Urinary bladder (tissue), 4 donors: ENCODE measurements around the gene TMEM144. TPM values are rescaled to one million over a fixed set of nuclear protein-coding genes. Genes with fewer than 3 reads are reported as not detected.
"Not testable (repeated sequence)": the region's sequence is repeated elsewhere in the genome, so short reads cannot be mapped to it uniquely, and the experiment has no call there.

Source experiments
- DNase-seq: peaks from one replicate; pipeline ENCODE4 v3.0.0-alpha.2; 2015; ENCODE audit errors: extremely low spot score
- H3K27ac ChIP-seq: one replicate; pipeline ENCODE4 v1.5.1; 2013; ENCODE audit warnings: low read depth, mild to moderate bottlenecking, moderate library complexity
- H3K36me3 ChIP-seq: one replicate; pipeline ENCODE4 v1.6.1; 2013; ENCODE audit warnings: mild to moderate bottlenecking, moderate library complexity; ENCODE audit not compliant: insufficient read depth
- H3K4me1 ChIP-seq: one replicate; pipeline ENCODE4 v1.6.1; 2013; ENCODE audit warnings: mild to moderate bottlenecking, moderate library complexity; ENCODE audit not compliant: insufficient read depth
- H3K4me3 ChIP-seq: one replicate; pipeline ENCODE4 v1.5.1; 2013; ENCODE audit warnings: low read depth, low read length
- WGBS: extraction: QIAGEN DNeasy Blood & Tissue Kit; methylation state at CpG from one replicate; pipeline ENCODE4 v1.1.7; 2013; 5-methylcytosine and 5-hydroxymethylcytosine counted together
- polyA plus RNA-seq: library from polyadenylated mRNA; stranded (reverse); fragments of 200-250 nt; gene quantifications from one replicate; pipeline ENCODE4 v1.2.3, GENCODE V29; 2013
- total RNA-seq: library from RNA; depleted of rRNA; stranded (reverse); fragments of >200 nt; gene quantifications from one replicate; pipeline ENCODE4 v1.2.3, GENCODE V29; 2014
- donor health status: healthy with polysubstance abuse.
- donor health status: healthy.

Gene TMEM144
- total and polyA plus RNA-seq, 2 donors: 2.1 to 30.3 TPM

- Histone ChIP-seq H3K4me3 (no peak overlapping the region), H3K4me1 (no peaks in the 10 kb centered on the region), H3K27ac (no peak overlapping the region), H3K36me3 (no peaks in the 10 kb centered on the region)
- no peak for DNase-seq
These were observed 8.4 kb upstream of the TMEM144 start for GRCh38 chr4:158201876-158202275.

DNA sequence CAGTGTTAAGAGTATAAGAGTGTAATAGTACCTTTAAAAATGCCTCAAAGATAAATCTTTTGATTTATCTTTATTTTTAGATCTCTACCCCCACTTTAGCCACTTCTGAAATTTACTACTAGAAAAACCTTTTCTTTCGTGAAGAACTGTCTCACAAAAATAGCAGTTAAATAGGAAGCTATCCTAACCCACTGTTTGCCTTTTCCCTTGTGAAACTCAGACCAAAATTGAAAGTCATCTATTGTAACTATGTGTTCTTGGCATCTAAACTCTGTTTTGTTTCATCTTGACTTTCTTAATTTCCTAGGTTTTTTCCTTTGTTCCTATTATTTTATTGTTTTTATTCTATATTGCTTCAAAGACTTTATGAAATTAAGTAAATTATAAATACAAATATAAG, 7.8 kb upstream of the TMEM144 start:
- Histone ChIP-seq H3K4me1 (no peaks in the 10 kb centered on the region), H3K4me3 (no peak overlapping the region), H3K36me3 (no peaks in the 10 kb centered on the region), H3K27ac (no peak overlapping the region)
- DNase-seq: no peak
- 58% methylated on average over 1 of the region's 1 CpG for WGBS

DNA sequence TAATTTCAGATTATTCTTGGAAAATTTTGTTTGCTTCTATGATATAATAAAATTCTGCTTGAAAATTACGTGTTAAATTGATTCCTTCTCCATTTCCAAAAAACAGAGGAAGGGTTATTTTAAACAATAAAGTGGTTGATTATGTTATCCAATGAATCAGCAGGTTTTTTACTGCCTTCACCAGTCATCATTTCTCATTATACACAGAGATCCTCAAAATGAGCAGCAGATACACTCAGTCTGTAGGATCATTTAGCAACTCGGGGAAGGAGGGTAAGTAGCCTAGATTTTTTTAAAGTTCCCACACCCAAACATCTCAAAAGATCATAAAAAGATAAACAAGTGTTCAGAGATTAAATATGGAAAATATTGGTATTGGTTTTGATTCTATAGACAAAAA, 6.8 kb upstream of the TMEM144 start:
- DNase-seq: no peak
- WGBS: 79% methylated on average over 2 of the region's 2 CpGs
- no peaks in the 10 kb centered on the region for H3K36me3 ChIP-seq
- H3K4me1 ChIP-seq: no peaks in the 10 kb centered on the region
- no peak overlapping the region for H3K27ac ChIP-seq
- H3K4me3 ChIP-seq: no peak overlapping the region

- Histone ChIP-seq H3K36me3 (no peaks in the 10 kb centered on the region), H3K27ac (no peak overlapping the region), H3K4me3 (no peak overlapping the region), H3K4me1 (no peaks in the 10 kb centered on the region)
- DNase-seq: no peak
- WGBS: 97% methylated on average over 3 of the region's 3 CpGs
These were observed 6.4 kb upstream of the TMEM144 start for GRCh38 chr4:158203929-158204328.

DNA sequence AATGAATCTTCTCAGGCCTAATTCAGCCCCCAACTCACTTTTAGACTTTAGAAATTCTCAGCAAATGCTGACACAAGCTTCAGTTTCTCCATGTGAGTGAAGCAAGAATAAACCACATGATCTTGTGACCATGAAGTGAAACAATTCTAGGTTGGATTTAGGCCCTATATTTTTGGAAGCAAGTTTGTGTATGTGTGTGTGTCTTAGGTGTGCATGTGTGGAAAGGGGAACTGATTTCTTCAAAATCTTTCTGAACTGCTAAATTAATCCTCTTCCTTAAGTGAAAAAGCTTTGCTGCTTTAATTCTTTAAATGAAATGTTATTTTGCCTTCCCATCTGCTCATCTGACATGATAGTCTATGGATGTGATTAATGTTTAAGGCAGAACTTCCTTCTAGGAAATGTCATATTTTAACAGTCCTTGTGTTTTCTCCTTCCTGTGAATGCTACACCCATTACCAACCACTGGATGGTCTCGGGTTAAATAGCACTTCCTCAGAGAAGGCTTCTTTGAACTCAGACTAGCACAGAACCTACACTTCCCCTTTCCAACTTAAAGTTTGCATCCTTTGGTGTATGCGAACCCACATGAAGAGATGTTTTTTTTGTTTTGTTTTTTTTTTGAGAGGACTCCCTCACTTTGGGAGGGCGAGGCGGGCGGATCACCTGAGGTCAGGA, 1.2 kb upstream of the TMEM144 start:
- no peak for DNase-seq
- WGBS: 82% methylated on average over 5 of the region's 5 CpGs
- H3K4me1 ChIP-seq: no peaks in the 10 kb centered on the region
- no peak overlapping the region for H3K4me3 ChIP-seq
- peak overlapping the region; percentile 38 for H3K27ac ChIP-seq
- no peaks in the 10 kb centered on the region for H3K36me3 ChIP-seq

DNA sequence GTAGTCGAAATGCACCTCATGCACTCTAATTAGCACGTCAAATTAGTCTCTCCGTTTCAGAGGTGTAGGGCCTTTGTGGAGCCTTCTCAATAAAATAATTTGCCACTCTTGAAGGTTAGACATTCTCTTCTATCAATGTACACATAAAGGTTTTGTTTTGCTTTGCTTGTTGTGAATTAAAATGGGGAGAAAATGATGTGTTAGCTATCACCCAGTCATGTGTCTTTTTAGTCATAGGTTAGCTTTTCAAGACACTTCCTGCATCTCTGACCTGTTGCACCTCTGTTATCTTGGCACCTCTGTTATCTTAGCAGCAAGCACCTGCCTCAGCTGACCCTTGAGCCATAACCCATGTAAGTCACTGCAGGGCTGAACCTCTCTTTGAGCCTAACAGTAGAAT, 936 bp downstream of the TMEM144 start:
- no peak overlapping the region for H3K27ac ChIP-seq
- H3K4me3 ChIP-seq: no peak overlapping the region
- WGBS: 33% methylated on average over 3 of the region's 3 CpGs
- H3K4me1 ChIP-seq: no peaks in the 10 kb centered on the region
- no peak for DNase-seq
- H3K36me3 ChIP-seq: no peaks in the 10 kb centered on the region

- DNase-seq: no peak
- Histone ChIP-seq H3K4me3 (no peak overlapping the region), H3K36me3 (no peaks in the 10 kb centered on the region), H3K27ac (no peak overlapping the region), H3K4me1 (no peaks in the 10 kb centered on the region)
- WGBS: 86% methylated on average over 2 of the region's 2 CpGs
These were observed 3.2 kb downstream of the TMEM144 start for GRCh38 chr4:158213466-158213865.

DNA sequence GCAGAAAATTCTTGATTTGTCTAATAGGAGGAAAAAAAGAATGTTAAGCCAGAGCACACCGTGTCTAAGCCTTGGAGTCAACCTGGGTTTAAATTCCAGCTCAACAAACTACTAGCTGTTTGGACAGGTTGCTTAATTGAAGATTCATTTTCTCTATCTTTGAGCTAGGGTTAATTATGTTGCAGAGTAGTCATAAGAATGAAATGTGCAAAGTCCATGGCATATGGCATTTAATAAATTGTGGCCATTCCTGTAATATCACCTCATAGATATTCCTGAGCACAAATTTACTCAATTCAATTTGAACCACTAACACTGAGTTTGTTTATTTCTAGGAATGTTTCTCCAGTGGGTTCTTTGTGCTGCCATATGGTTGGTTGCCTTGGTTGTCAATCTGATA, 4.6 kb downstream of the TMEM144 start:
- Histone ChIP-seq H3K4me3 (no peak overlapping the region), H3K27ac (no peak overlapping the region), H3K36me3 (no peaks in the 10 kb centered on the region), H3K4me1 (no peaks in the 10 kb centered on the region)
- no peak for DNase-seq
- 87% methylated on average over 1 of the region's 1 CpG for WGBS

GRCh38 chr4:158217763-158218162, 7.5 kb downstream of the TMEM144 start:
- Histone ChIP-seq H3K36me3 (no peaks in the 10 kb centered on the region), H3K27ac (no peak overlapping the region), H3K4me1 (no peaks in the 10 kb centered on the region), H3K4me3 (no peak overlapping the region)
- DNase-seq: no peak
- WGBS: 55% methylated on average over 5 of the region's 5 CpGs

GRCh38 chr4:158219623-158220022, 9.3 kb downstream of the TMEM144 start:
- H3K4me3 ChIP-seq: no peak overlapping the region
- no peaks in the 10 kb centered on the region for H3K36me3 ChIP-seq
- H3K4me1 ChIP-seq: no peaks in the 10 kb centered on the region
- H3K27ac ChIP-seq: no peak overlapping the region
- DNase-seq: no peak
- 89% methylated on average over 1 of the region's 1 CpG for WGBS

- H3K4me1 ChIP-seq, DNase-seq, H3K27ac ChIP-seq, H3K36me3 ChIP-seq, H3K4me3 ChIP-seq: not testable (repeated sequence)
- 94% methylated on average over 4 of the region's 4 CpGs for WGBS
These were observed 14.0 kb downstream of the TMEM144 start for GRCh38 chr4:158224318-158224717.

DNA sequence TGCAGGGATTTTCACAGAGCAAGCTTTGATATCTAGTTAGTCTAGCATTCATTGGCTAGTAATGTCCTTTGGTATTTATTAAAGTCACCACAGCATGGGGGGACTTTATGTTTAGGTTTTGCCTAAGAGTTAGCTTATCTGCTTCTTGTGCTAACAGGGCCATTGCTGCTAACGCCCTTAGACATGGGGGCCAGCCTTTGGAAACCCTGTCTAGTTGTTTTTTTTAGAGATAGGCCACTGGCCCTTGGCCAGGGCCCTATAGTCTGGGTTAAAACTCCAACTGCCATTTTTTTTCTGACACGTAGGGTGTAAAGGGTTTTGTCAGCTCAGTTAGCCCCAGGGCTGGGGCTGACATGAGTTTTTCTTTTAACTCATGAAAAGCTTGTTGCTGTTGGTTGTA, 14.7 kb downstream of the TMEM144 start:
- 79% methylated on average over 2 of the region's 2 CpGs for WGBS
- not testable (repeated sequence) for DNase-seq, H3K27ac ChIP-seq, H3K4me1 ChIP-seq, H3K36me3 ChIP-seq, H3K4me3 ChIP-seq

DNA sequence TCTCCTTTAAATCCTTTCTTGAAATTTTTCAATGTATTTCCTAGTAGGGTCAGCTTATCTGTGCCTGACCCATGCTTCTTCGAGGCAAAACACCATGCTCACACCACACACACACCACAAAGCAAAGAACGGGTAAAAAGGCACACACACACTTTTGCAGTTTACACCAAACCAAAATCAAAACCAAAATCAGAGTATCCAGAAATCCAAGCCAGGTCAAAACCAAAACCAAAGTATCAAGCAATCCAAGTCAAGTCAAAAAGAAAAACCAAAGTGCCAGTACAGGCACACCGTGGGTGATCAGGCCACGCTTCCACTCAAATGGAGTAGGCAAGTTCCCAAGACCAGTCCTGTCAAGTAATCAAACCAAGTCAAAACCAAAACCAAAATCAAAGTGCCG, 17.6 kb downstream of the TMEM144 start:
- not testable (repeated sequence) for H3K4me1 ChIP-seq, H3K27ac ChIP-seq, DNase-seq, H3K4me3 ChIP-seq, H3K36me3 ChIP-seq
- 93% methylated on average over 5 of the region's 5 CpGs for WGBS

DNA sequence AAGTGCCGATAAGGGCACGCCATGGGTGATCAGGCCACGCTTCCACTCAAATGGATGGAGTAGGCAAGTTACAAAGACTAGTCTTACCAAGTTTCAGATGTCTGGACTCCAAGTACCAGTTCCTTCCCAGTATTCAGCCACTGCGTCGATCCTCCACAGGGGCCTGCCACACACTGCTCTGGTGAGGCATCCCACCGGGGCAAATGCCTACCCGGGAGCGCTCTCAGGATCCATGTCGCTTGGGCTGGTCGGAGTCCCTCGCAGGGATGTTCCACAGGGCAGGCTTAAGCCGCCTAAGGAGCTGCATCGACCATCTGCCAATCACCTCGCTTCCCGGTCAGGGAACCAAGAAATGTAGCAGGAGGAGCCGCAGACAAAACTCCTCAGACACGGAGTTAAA, 18.1 kb downstream of the TMEM144 start:
- not testable (repeated sequence) for H3K4me1 ChIP-seq, H3K4me3 ChIP-seq, H3K36me3 ChIP-seq, DNase-seq, H3K27ac ChIP-seq
- 94% methylated on average over 17 of the region's 17 CpGs for WGBS

- Histone ChIP-seq H3K36me3 (no peaks in the 10 kb centered on the region), H3K4me3 (no peak overlapping the region), H3K27ac (no peak overlapping the region), H3K4me1 (no peaks in the 10 kb centered on the region)
- DNase-seq: no peak
- 77% methylated on average over 5 of the region's 5 CpGs for WGBS
These were observed 19.5 kb downstream of the TMEM144 start for GRCh38 chr4:158229768-158230167.
